HG03066 (cell line): ENCODE data around the gene CDH26.

Experiments
- ATAC-seq: cut with Tn5 transposase; IDR thresholded peaks from one replicate; pipeline ENCODE4 v1.9.1; 2021; ENCODE audit warnings: low read depth; ENCODE audit not compliant: unreplicated experiment

Gene CDH26

GRCh38 chr20:60057866-60058807 lies 99.9 kb downstream of the CDH26 start:
- no peak for ATAC-seq

- no peak for ATAC-seq
Observed at GRCh38 chr20:60058879-60059278, 100.7 kb downstream of the CDH26 start.

- no peak for ATAC-seq
Observed at GRCh38 chr20:60060006-60060557, 101.9 kb downstream of the CDH26 start.

- ATAC-seq: no peak
Observed at GRCh38 chr20:60060593-60060992, 102.4 kb downstream of the CDH26 start.

GRCh38 chr20:60062431-60063047 lies 104.3 kb downstream of the CDH26 start:
- ATAC-seq: no peak

GRCh38 chr20:60063048-60063451 lies 104.8 kb downstream of the CDH26 start:
- no peak for ATAC-seq

GRCh38 chr20:60063739-60064380 lies 105.6 kb downstream of the CDH26 start:
- no peak for ATAC-seq
